Activated CD8-positive, alpha-beta memory T cell treated with anti-CD3 and anti-CD28 coated beads, Interleukin-2, amount 50 U/mL, for 1 hour (primary cell): ENCODE results near the gene SCYGR7.
"Not testable (repeated sequence)": the region's sequence is repeated elsewhere in the genome, so short reads cannot be mapped to it uniquely, and the experiment has no call there.

ENCODE experiments used
- DNase-seq: peaks from one replicate; pipeline ENCODE4 v3.0.0-alpha.2; 2020; ENCODE audit errors: extremely low read depth

SCYGR7 gene, protein sequence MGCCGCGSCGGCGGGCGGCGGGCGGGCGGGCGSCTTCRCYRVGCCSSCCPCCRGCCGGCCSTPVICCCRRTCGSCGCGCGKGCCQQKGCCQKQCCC

DNA sequence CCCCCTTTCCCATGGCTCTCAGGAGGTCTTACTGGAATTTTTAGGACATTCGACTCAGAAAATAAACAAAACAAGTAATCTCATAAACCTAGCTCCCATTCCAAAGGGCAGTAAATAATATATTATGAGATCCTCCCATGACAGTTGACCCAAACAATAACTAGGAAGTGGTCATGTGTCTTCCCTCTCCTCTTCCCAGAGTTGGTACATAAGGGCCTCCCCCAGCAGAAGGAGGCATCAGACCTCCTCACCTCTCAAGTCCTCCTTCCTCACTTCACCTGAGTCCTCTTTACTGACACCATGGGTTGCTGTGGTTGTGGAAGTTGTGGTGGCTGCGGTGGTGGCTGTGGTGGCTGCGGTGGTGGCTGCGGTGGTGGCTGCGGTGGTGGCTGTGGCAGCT lies at the start of gene SCYGR7:
Gene SCYGR7 (plus strand): TSS at position 301 of the 400 bp plus-strand sequence. CDS start 0 bp downstream, at position 301.
- DNase-seq: no peak

GRCh38 chr2:227684258-227684657 lies 43.9 kb upstream of the SCYGR7 start:
- no peak for DNase-seq

DNA sequence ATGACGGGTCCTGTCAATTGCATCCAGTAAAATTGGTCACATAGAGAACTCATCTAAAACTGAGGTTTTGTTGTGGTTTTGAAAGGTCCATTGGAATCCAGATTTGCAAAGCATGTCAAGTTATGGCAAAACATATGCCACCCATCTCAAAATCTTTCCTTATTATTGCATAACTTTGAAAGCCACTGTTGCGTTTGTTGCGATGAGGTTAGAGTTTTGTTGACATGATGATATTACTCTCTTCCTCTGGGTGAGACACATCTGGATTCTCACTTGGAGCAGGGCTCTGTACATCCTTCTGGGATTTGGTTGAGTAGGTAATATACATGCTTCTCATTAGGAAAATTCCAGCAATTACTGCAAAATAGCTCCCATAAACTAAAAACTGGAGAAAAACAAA lies 40.9 kb upstream of the SCYGR7 start:
- DNase-seq: no peak

DNA sequence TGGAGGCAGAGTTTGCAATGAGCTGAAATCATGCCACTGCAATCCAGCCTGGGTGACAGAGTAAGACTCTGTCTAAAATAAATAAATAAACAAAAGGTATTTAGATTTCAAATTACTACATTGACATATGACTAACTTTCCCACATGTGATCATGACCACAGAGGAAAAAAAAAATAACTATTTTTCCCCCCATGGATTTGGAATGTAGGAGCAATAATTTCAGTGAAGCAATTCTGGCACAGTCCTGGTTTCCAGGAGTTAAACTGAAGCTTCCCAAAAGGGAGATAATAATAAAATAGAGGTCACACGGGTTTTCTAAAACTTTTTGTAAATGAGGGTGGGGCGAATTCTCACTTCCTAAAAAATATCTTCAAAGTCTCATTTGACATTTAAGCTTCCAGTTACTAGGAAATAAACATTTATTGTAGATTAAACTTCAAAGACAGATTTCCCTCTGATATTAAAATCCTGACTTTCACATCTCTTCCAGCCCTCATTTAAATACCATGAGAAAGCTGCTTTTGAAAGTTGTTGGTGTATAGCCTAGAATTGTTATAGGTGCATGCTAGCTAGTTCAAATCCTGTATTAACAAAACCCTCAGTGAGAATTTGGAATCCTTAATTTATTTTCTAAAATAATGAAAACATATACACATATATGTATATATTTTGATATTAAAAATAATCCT lies 31.0 kb upstream of the SCYGR7 start:
- no peak for DNase-seq

- no peak for DNase-seq
Observed at GRCh38 chr2:227701556-227701955, 26.6 kb upstream of the SCYGR7 start.

- no peak for DNase-seq
Observed at GRCh38 chr2:227703280-227703732, 24.8 kb upstream of the SCYGR7 start.

DNA sequence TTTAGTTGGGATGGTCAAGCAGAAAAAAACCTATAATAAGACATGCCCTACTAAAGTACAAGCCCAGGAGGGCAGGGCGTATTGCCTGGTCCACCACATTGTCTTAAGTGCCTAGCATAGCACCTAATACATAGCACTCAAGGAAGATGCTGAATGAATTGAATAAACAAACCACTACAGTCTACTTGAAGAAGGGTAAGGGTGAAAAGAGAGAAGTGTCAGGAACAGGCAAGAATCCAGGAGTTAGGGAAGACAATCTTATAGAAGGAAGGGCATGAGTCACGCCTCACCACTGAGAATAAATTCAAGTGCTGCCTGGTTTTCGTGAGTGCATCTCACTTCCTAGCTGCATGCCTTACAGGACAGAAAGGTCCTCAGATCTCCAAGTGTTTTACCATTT lies 24.2 kb upstream of the SCYGR7 start:
- DNase-seq: no peak

- no peak for DNase-seq
Observed at GRCh38 chr2:227706859-227707258, 21.3 kb upstream of the SCYGR7 start.

GRCh38 chr2:227707390-227707789 lies 20.7 kb upstream of the SCYGR7 start:
- no peak for DNase-seq

- DNase-seq: no peak
Observed at GRCh38 chr2:227710986-227711385, 17.1 kb upstream of the SCYGR7 start.

- DNase-seq: no peak
Observed at GRCh38 chr2:227713291-227713690, 14.8 kb upstream of the SCYGR7 start.

DNA sequence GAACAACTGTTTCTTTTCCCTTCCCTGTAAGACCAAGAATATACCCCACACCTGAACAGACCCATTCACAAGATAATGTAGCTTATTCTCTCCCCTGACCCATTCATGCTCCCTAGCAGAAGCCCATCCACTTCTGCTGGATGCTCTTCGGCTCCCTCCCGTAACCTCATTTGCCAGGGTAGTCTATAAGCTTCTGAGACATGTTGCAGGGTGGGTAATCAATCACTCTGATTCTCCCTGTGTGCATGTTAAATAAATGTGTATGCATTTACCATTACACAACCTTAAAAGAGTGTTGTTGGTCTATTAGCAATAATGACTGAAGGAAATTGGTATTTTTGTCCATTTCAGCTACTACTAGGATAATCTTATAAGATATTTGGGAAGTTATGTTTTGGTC lies 11.6 kb upstream of the SCYGR7 start:
- DNase-seq: no peak

GRCh38 chr2:227717687-227718567 lies 10.2 kb upstream of the SCYGR7 start, which contains the start of gene SLC19A3:
SLC19A3 (minus strand) TSS chr2:227718028; CDS start chr2:227702318, 15,710 bp downstream.
- no peak for DNase-seq

- DNase-seq: no peak
Observed at GRCh38 chr2:227719641-227720040, 8.5 kb upstream of the SCYGR7 start.

GRCh38 chr2:227720680-227721079 lies 7.5 kb upstream of the SCYGR7 start:
- no peak for DNase-seq

DNA sequence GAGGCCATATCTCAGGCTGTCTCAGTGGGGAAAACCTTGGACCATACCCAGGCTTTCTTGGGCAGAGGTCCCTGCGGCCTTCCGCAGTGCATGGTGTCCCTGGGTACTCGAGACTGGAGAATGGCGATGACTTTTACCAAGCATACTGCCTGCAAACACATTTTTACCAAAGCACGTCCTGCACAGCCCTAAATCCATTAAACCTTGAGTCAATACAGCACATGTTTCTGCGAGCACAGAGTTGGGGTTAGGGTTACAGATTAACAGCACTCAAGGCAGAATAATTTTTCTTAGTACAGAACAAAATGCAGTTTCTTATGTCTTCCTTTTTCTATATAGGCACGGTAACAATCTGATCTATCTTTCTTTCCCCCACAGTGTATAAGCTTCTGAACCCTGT lies 5.3 kb upstream of the SCYGR7 start:
- not testable (repeated sequence) for DNase-seq

DNA sequence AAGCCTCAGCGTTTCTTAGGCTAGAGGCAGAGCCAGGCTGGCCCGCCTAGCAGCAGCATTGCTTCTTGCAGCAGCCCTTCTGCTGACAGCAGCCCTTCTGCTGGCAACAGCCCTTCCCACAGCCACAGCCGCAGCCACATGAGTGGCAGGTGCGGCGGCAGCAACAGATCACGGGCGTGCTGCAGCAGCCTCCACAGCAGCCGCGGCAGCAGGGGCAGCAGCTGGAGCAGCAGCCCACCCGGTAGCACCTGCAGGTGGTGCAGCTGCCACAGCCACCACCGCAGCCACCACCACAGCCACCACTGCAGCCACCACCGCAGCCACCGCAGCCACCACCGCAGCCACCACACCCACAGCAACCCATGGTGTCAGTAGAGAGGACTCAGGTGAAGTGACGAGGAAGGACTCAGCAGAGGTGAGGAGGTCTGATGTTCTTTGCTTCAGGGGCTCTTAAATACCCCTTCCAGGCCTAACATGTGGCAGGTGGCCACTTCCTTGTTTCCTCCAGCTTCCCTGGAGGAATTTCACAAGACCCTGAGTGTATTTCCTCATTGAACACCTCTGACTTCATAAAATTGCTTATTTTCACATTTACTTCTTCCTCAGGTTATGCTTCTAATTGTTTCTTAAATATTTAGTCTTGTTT lies 3.6 kb upstream of the SCYGR7 start, which contains the start of gene SCYGR6:
Gene SCYGR6 (minus strand): TSS at position 364 of the 646 bp plus-strand sequence. CDS start 0 bp downstream, at position 364.
- no peak for DNase-seq

- no peak for DNase-seq
Observed at GRCh38 chr2:227739351-227739750, 11.2 kb downstream of the SCYGR7 start.

DNA sequence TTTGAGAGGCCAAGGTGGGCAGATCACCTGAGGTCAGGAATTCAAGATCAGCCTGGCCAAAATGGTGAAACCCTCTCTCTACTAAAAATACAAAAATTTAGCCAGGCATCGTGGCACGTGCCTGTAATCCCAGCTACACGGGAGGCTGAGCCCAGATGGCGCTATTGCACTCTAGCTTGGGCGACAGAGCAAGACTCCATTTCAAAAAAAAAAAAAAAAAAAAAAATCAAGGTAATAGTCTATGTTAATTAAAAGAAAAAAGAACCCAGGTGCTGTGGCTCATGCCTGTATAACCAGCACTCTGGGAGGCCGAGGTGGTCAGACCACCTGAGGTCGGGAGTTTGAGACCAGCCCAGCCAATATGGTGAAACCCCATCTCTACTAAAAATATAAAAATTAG lies 12.6 kb downstream of the SCYGR7 start:
- DNase-seq: not testable (repeated sequence)

- DNase-seq: no peak
Observed at GRCh38 chr2:227745594-227745993, 17.5 kb downstream of the SCYGR7 start, which contains the start of gene SCYGR8. SCYGR8 (plus strand) TSS chr2:227745894; CDS start chr2:227745894, 0 bp downstream.

GRCh38 chr2:227748079-227748478 lies 19.9 kb downstream of the SCYGR7 start:
- DNase-seq: no peak

DNA sequence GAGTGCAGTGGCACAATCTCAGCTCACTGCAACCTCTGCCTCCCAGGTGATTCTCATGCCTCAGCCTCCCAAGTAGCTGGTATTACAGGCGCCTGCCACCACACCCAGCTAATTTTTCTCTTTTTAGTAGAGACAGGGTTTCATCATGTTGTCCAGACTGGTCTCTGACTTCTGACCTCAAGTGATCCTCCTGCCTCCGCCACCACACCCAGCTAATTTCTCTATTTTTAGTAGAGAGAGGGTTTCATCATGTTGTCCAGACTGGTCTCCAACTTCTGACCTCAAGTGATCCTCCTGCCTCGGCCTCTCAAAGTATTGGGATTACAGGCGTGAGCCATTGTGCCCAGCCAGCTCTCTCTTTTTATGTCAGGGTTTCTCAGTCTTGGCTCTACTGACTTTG lies 28.1 kb downstream of the SCYGR7 start:
- DNase-seq: not testable (repeated sequence)
